NCI-H460 (cell line): ENCODE data around the gene KRT7. TPM values are rescaled to one million over a fixed set of nuclear protein-coding genes. Genes with fewer than 3 reads are reported as not detected.

Experiments
- DNase-seq: peaks from one replicate; pipeline ENCODE4 v3.0.0-alpha.2; 2016; ENCODE audit warnings: low read depth; ENCODE audit errors: extremely low read depth
- total RNA-seq: library from RNA; depleted of rRNA; stranded (reverse); fragments of >200 nt; shearing (Covaris generic); gene quantifications from 2 replicates; pipeline ENCODE4 v1.2.3, GENCODE V29; 2014; rRNA removed

Gene KRT7
- total RNA-seq, 1 experiment from 2014 or later, result 23.1 TPM

DNA sequence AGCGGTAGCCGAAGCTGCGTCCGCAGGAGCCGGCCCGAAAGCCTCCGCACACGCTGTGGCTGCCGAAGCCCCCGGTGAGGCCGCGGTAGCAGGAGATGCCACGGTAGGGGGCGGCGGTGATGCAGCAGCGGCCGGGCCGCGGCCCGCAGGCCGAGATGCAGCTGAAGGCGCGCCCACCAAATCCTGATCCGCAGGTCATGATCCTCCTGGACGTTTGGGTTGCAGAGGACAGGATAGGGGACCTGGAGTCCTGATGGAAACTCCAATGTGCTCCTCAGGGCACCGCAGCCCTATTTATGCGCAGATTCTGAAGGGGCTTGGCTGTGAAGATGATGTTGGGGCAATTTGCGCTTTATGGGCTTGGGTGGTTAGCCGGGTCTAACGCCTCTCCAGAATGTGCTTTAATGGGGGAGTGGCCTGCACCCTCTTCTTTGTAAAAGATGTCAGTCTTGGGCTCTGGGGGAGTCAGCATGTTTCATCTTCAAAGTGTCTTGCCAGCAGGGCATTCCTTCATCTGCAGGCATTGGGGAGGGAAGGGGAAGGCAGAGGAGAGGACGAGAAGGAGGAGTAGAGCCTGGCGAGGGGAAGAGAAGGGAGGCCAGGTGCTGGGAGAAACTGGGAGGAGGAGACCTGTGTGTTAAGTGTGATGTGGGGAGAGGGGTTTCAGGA lies 58.4 kb downstream of the KRT7 start, which contains the start of gene KRT81:
TSS of gene KRT81 (minus strand) at position 268 of the 669 bp plus-strand sequence. CDS start at position 199, 69 bp downstream.
- no peak for DNase-seq

DNA sequence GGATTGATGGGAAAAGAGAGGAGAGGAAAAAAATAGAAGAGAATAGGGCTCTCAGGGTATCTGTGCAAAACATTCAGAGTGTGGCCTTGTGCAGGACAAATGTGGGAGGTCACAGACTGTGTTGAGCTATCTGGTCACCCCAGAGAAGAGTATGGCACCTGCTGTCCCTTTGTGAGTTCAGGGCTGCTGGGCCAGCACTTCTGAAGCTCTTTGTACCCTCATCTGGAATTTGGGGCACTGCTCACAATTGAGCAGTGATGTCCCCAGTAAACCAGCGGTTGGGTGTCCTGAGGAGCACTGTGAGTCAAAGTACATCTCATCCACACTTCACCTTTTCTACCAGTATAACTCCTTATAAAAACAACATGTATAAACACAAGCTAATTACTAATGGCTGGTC lies 60.9 kb downstream of the KRT7 start:
- DNase-seq, result no peak

DNA sequence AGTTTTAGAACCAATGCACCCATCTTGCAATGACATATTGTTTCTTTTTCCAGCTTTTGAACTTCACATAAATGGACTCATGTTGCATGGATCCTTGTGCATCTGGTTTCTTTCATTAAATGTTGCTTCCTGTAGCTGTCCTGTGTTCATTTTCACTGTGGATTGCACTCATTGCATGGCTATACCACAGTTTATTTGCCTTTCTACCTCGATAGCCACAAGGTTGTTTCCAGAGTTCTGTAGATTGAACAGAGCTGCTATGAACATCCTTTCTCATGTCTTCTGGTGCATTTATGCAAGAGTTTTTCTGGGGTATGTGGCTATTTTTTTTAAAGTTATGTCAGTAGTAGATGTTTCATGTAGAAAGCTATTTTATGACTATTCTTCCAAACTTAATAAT lies 61.8 kb downstream of the KRT7 start:
- no peak for DNase-seq

DNA sequence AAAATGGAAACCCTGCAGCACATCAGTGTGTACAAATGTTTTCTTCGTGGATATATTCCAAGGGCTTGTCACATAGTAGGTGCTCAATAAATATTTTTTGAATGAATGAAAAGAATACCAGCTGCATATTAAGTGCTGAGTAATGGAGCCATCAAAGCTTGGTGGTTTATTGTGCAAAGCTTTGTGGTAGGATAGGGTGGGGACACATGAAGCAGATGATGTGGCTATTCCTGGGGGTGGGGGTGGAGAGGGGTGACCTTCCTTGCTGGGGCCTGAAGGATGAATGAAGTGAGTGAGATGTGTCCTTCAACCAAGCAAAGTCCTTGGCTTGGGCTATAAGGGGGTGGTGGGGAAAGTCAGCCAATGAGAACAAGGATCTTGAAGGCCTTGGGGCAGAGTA lies 62.6 kb downstream of the KRT7 start:
- DNase-seq, result no peak

DNA sequence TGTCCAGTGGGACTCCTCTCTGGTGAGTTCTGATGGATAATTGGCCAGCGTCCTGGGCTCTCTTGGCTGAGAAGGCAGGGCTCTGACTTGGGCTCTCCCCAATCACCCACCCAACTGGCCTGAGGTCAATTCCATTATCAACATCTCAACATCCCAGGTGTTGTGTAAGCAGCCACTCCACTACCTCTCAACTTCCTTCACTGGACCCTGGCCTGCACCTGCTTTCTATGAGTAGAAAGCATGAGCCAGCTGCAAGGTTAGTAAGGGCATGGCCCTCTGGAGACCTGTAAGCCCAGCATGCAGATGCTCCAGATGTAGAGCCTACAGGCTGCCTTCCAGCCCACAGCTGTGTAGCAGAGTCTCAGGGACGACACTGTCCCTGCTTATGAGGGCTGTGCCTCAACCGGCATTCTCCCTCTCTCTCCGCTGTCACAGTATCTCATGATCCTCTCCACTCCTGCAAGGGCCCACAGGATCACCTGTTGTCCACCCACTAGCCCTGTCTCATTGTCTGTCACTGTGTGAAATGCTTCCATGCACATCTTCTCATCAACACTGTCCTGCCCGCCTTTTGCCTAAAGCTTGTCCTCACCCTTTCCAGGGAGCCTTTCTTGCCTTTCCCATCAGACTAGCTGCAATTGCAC lies 63.7 kb downstream of the KRT7 start:
- no peak for DNase-seq

Other genes with a start within 250 kb of the KRT7 start
- 0.32 TPM in 1 of 2 replicates, not detected in the other for gene TAMALIN, start 226.3 kb upstream of the KRT7 start, total RNA-seq
- gene NR4A1, start 181.8 kb upstream of the KRT7 start, total RNA-seq, result 92.3 and 94.6 TPM in 2 replicates
- 92.1 and 96.9 TPM in 2 replicates for gene ATG101, start 163.3 kb upstream of the KRT7 start, total RNA-seq
- gene SMIM41, start 153.5 kb upstream of the KRT7 start, total RNA-seq, result 0.12 TPM in 1 of 2 replicates, not detected in the other
- 36.0 and 41.3 TPM in 2 replicates for gene KRT80, start 41.2 kb upstream of the KRT7 start, total RNA-seq
- gene KRT86, start 41.4 kb downstream of the KRT7 start, total RNA-seq, result 0.78 and 0.92 TPM in 2 replicates
- gene KRT81, start 58.3 kb downstream of the KRT7 start, total RNA-seq, result 40.6 and 54.3 TPM in 2 replicates
- gene KRT83, start 88.2 kb downstream of the KRT7 start, total RNA-seq, result 1.4 and 1.7 TPM in 2 replicates
- gene KRT85, start 134.2 kb downstream of the KRT7 start, total RNA-seq, result not detected in 2 replicates
- gene KRT84, start 152.4 kb downstream of the KRT7 start, total RNA-seq, result not detected in 2 replicates
- not detected in 2 replicates for gene KRT82, start 173.1 kb downstream of the KRT7 start, total RNA-seq
- gene KRT75, start 201.1 kb downstream of the KRT7 start, total RNA-seq, result not detected in 2 replicates
- not detected in 2 replicates for gene KRT6B, start 218.9 kb downstream of the KRT7 start, total RNA-seq
- gene KRT6C, start 240.6 kb downstream of the KRT7 start, total RNA-seq, result not detected in 2 replicates